Umbilical cord (tissue), 2 donors: ENCODE data around the gene STRA6. TPM values are rescaled to one million over a fixed set of nuclear protein-coding genes. Genes with fewer than 3 reads are reported as not detected.

Source experiments
- DNase-seq: peaks from one replicate; pipeline ENCODE4 v3.0.0-alpha.2; 2015; ENCODE audit warnings: low spot score
- total RNA-seq: library from RNA; depleted of rRNA; stranded (reverse); fragments of >200 nt; gene quantifications from one replicate; pipeline ENCODE4 v1.2.3, GENCODE V29; 2014; ENCODE audit warnings: low replicate concordance; ENCODE audit not compliant: insufficient read depth

STRA6 gene, protein sequence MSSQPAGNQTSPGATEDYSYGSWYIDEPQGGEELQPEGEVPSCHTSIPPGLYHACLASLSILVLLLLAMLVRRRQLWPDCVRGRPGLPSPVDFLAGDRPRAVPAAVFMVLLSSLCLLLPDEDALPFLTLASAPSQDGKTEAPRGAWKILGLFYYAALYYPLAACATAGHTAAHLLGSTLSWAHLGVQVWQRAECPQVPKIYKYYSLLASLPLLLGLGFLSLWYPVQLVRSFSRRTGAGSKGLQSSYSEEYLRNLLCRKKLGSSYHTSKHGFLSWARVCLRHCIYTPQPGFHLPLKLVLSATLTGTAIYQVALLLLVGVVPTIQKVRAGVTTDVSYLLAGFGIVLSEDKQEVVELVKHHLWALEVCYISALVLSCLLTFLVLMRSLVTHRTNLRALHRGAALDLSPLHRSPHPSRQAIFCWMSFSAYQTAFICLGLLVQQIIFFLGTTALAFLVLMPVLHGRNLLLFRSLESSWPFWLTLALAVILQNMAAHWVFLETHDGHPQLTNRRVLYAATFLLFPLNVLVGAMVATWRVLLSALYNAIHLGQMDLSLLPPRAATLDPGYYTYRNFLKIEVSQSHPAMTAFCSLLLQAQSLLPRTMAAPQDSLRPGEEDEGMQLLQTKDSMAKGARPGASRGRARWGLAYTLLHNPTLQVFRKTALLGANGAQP
- total RNA-seq: 35.6 TPM

DNA sequence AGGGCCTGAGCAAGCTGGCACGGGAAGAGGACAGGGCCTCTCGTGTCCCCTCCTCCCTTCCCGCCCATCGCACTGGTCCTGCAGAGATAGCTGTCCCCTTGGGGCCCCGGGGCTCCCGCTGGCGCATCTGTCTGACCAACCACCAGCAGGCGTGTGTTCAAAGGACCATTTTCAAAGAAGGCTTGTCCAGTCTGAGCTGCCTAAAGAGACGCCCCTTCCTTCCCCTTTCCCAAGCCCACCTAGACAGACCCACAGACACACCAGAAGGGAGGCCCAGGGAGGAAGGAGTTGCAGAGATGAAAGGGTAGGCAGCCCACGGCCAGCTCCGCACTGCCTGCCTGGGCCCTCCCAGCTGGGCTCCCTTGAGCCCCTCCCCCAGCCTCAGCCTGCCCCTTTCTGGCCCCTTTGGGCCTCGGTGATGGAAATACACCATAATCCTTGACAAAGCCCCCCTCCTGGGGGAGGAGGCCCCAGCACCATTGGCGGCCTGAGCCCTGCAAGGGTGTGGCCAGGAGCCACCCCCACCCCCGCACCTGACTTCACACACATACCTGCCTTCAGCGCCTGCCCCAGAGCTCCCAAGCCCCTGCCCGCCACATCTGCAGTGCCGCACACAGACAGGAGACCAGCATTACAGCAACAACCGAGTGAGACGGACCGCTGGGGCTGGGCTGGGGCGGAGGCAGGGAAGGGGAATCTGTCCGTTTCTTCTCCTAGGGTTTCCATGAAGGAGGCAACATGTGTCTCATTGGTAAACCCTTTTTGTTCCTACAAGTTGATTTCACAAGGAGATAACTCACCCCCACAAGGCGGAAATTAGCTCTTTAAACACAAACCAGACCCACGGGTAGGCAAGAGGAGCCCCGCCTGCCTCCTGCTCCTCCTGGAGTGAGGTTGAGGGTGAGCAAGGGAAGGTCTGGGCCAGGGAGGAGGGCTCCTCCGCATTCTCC, at the start of gene STRA6:
Gene STRA6, minus strand, starts transcription at position 336 of the 950 bp plus-strand sequence. CDS start 520 bp downstream, outside the sequence.
- DNase-seq: peak; percentile 91

DNA sequence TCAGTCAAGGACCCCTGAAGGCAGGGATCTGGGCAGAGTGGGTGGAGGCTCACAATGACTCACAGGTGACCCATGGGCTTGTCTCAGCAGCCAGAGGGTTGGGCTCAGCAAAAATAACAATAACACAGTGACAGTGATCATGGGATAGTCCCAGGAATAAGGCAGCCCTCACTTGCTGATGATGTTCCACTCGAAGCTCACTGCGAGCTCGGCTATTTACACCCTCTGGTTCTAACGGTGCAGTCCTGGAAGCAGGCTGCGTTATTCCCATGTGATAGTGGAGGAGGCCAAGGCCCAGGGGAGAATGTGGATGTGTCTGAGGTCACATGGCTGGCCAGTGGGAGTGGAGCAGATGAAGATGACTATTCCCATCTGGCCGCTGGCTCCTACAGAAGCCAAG, 49.7 kb upstream of the STRA6 start:
- DNase-seq: no peak

DNA sequence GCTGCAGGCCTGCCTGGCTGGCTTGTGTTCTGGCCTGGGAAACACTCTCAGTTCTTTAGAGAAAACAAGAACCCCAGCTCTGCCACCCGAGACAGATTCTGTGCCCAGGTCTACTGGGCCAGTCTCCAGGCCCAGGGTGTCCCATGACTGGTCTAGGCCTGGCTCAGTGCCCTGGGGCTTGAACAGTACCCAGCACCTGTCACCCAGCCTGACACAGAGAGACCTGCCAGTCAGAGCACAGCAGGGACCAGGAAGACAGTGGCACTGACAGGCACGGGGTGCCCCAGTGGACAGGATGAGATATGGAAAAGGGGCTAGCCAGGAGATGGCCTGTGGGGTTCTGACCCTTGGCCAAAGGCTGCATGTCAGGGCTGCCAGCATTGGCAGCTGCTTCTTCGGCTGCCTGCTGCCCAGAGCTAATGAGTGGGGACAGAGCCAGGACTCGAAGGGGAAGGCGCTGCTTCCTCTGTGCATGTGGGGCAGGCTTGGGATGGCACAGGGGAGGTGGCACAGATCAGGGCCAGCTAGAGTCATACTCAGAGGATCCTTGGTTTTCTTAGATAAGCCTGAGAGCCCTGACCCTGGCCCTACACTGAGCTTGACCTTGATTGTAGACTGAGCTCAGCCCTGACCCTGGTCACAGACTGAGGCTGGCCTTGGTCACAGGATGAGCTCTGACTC, 48.7 kb upstream of the STRA6 start:
- DNase-seq: no peak

DNA sequence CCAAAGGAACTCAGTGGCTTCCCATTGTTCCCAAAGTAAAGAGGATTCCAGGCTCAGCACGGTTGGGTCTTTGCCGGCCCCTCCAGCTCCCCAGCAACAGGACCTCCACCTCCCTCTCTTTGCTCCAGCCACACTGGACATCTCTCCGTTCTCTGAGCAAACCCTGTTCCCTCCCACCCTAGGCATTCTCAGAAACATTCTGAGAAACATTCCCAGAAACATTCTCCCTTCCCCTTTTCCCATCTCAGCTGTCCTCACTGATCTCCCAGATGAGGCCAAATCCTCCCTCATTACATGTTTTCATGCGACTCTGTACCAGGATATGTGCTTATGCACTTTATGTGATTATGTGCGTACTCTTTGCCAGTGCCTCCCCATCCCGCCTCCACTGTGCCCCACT, 47.7 kb upstream of the STRA6 start:
- DNase-seq: peak; percentile 28

DNA sequence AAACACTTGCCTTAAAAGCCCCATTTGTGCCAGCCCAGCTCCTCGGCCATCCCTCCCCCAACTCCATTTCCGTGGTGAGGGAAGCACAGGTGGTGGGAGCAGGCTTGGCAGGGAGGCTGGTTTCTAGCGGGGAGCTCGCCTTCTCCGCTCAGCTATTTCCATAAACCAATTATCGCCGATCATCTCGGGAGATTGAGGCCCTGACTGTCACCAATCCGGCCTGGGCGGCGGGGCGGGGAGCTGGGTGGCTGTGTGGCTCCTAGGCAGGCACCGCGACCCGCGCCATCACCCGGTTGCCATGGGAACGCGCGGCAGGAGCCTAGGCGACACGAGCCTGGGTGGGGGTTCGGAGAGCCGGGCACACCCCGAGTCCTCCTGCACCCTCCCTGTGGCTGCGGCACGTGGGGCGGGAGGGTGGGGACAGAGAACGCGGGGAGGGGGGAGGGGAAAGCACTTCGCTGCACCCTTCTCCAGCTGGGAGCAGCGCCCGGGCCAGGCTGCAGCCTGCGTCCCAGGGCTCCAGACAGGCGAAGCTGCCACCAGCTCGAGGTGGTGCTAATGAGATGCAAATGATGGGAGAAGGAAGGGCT, 42.9 kb upstream of the STRA6 start:
- DNase-seq: no peak

DNA sequence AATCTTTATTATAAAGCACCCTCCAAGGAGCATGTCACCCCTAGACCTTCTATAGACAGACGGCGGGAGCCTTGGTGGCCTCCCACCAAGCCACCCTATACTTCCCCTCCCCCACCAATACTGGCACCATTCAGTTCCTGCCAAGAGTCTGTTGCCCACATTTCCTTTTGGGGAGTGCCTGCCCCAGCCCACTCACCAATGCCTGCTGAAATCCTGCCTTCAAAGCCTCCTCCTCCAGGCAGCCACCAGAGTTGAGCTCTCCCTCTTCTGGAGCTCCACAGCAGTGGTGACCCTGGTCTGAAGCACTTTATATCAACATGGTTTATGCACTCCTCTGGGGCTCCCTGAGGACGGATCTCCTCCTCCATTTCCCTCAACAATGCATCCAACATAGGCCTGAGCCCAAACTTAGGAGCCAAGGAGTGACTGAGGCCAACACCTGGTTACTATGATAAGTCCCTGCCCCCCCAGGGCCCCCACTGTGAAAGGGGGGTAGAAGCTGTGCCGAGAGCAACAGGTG, 42.3 kb upstream of the STRA6 start:
- DNase-seq: no peak

DNA sequence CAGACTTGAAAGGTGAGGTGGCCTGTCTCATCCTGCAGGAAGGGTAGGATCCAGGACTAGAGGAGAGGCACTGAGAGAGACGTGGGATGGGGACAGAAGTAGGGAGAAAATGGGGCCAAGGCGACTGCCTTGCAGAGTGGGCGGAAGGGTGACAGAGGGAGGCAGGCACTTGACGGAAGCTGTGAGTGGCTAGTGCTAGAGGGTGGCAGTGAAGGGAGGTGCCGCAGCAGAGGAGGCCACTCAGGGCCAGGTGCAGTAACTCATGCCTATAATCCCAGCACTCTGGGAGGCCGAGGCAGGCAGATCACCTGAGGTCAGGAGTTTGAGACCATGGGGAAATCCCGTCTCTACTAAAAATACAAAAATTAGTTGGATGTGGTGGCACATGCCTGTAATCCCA, 40.8 kb upstream of the STRA6 start:
- DNase-seq: no peak

DNA sequence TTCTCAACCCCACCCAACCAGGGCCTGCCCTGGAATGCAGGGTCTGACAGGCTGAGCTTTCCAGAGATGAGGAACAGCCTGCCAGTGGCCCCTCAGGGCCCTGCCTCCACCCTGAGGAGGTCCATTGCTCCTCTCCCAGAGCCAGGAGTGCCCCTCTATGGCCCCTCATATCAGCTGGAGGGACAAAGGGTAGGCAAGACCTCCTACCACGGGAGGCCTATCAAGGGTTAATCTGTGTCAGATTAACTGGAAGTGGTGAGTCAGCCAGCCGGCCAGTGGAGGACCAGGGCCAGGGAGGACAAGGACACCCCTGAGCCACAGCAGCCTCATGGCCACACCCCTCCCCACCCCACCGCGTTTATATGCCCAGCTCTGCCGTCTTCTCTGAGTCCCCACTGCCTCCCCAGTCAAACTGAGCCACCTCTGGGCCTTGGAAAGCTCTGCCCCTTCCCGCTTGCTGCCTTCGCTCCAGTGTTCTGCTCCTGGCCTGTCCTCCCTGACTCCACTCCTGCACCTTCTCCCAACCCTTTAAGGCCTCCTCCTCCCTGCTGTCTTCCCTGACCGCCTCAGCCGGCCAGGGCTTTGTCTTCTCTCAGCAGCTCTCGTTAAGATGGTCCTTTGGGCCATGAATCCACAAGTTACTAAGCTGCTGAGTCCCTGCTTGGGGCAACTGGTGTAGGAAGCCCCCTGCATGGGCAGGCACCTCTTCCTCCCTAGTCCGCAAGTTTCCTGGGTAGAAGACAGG, 40.0 kb upstream of the STRA6 start:
- DNase-seq: peak; percentile 75

DNA sequence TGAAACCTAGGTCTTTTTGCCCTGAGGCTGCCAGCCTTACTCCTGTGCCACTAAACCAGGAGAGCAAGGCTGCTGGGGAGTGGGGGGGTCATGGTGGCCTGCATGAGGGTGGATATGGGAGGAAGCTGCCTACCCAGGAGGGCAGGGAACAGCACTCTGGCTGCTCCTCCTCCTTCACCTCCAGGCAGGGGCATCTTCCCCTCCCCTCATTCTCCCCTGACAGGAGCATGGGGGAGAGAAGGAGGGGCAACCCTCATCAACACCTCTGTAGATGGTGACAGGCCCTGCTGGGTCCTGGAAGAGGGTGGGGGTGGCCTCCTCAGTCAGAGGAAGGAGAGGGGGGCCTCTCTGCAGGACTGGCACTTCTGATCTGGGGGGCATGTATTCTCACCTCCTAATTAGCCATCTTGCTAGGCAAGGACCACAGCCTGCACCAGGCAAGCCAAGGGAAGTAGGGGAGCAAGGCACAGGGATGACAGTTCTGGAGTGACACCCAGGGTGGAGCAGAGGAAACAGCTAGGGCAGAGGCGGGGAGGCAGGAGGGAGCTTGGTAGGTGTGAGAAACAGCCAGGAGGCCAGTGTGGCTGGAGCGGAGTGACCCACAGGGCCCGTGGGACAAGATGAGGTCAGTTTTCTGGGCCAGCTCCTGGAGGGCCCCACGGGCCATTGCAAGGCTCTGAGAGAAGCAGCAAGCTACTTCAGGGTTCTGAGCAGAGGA, 38.5 kb upstream of the STRA6 start:
- DNase-seq: no peak

DNA sequence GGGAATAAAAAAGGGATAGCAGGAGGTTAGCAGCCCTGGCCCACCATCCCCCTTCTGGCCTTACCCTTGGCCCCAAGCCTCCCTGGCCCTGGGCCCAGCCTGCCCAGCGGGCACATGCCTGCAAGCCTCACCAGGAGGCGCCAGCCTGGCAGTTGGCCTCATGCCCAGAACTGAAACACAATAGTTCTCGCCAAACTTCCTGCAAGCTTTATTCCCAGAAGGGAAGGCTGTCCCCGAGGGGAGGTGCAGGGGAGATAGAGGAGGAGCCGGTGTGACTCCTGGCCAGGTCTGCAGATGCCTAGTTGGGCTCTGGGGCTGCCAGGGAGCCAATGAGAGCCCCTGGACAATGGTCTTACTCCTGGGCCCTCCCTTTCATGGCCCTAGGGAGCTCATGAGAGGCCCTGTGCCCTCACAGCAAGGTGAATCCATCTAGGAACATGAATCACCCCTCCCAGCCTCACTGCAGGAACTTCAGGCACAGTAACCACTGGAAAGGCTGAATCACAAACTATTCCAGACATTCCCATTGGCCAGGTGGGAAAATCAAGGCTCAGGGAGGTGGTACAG, 37.5 kb upstream of the STRA6 start:
- peak; percentile 67 for DNase-seq

DNA sequence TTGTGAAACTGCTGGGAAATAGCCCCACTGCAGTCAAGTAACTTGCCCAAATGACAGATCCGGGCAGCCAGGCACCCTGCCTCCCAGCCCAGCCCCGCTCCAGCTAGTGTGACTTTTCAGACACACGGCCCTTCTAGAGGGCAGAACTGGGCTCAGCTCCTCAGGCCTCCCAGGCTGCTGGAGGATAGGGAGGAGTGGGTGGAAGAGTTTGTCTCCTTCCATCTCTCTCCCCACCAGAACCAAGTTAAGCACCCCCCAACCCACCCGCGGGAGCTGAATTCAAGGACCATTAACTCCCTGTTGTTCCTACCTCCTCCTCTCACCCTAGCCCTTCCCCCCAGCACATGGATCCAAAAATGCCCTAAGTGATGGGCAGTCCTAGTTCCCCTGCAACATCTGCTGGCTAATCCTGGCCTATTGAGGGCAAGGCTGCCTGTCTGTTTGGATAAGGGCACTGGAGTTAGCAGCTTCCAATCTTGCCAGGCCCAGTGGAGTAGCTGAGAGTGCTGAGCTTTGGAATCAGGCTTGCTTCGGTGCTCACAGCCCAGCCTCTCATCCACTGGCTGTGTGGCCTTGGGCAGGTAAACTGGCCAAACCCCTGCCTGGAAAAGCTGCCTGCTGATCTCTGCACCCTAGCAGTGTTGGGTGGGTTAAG, 36.6 kb upstream of the STRA6 start:
- no peak for DNase-seq

DNA sequence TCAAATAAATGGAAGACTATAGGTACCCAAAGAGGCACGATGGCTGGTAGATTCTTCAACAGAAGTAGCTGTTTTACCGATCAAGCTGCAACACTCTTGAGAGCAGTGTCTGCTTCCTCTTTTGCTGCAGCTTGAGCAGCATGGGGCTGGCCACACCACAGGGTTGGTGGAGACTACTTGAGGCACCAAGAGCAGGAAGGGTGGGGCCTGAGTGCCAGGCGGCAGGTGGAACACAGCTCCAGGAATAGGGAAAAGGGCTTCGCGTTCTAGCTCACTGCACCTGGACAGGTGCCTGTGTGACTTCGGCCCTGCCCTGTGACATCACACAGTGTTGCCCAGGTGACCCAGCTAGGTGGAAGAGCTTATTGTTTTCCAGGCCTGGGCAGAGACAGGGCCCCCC, 33.4 kb upstream of the STRA6 start, which contains the start of gene CCDC33:
Gene CCDC33, plus strand, starts transcription at position 365 of the 400 bp plus-strand sequence. CDS start 394 bp downstream, outside the sequence.
- no peak for DNase-seq

DNA sequence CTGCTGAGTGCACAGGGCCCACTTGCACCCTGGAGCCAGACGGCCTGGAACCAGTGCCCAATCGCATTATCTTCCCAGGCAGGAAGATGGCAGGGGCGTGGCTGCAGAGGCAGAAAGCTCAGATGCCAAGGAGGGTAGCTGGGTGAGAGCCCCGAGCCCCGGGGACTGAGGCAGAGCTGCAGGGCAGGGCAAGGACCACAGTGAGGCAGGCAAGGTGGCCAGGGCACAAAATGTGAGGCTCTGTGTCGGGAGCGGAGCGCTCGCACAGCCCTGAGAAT, 31.9 kb upstream of the STRA6 start:
- no peak for DNase-seq

DNA sequence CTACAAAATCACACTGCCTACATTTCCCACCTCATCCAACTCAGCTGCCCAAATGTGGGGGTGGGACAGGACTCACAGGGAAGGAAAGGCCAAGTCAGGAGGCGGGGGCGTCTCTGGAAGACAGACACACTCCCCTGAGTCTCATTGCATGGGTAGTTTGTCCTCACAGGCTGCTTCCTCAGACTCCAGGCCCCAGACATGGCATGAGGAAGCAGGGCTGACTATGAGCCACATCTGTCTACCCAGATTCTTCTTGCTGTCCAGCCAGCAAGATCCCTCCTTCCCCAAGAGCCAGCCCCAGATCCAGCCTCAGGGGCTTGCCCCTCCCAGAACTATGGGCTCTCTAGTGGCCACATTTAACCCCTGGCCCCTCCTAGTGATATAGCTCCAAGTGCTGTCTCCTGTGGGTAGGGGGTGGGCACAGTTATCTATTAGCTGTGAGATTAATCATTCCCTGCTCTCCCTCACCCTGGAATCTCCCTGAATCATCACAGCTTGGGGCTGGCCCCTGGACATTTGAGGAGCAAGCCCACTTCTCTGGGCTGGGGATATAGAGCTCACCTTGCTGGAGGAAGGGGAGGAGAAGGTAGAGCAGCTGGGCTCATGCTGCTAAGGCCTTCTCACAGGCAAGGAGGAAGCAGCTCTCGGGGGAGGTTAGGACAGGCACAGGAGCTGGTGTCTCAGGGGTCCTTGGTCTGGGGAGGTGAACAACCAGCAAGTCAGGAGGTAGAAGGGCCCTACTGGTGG, 31.4 kb upstream of the STRA6 start:
- no peak for DNase-seq

DNA sequence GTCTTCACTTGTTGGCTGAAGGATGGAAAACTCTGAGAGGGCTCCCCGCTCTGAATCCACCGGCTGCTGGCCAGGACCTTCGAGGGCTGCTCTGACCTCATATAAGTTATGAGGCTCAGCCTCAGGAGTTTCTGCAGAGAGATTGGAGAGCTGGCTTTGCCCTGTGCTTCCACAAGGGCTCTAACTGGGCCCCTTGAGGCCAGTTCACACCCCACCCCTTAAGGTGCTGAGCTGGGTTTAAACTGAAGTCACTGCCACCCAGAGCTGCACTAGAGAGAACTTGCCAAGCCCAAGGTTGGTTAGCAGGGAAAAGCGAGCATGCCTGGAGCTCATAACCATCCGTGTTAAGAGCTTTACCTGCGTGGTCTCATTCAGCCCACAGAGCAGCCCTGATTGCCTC, 30.8 kb upstream of the STRA6 start:
- peak; percentile 48 for DNase-seq

DNA sequence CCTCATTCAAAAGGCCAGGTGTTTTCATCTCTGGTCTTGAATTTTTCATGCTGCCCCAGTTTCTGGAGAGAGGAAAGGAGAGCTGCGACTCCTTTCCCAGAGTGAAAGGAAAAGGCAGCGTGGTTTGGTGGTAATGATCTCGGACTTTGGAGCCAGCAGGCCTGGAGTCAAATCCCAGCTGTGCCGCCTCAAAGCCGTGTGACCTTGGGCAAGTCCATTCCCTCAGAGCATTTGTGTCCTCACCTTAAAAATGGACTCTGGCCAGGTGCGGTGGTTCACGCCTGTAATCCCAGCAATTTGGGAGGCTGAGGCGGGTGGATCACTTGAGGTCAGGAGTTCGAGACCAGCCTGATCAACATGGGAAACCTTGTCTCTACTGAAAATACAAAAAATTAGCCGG, 28.9 kb upstream of the STRA6 start:
- no peak for DNase-seq

DNA sequence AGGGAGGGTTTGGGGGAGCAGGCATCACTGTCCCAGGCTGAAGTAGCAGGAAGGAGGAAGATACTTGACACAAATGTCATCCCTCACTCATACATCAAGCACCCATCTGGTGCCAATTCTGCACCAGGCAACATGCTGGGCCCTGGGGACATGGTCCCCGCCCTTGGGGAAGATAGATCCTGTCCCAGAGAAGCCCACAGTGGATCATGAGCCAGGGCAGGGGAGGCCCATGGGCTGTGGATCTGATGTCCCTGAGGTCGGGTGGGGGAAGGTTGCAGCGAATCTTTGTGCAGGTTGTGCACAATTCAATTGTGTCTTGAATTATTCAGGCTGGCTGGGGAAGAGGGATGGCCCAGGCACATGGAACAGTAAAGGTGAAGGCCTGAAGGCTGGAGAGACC, 27.1 kb upstream of the STRA6 start:
- DNase-seq: no peak

DNA sequence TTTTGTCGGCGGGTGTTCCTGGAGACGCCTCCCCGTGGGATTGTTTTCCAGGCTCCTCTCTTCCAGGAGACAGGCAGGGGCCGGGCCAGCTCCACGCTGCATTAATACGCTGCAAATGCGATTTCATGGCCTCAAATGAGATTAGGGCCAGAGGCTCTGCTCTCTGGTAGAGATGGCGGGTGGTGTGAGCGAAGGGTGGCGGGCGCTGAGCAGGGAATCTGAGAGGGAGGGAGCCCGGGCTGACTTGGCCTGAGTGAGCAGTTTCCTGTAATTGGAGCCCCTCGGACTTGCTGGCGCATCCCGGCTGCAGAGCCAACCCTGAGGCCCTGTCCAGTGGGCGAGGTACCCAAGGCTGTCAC, 26.1 kb upstream of the STRA6 start:
- peak; percentile 93 for DNase-seq
